HG03575 (cell line): Measurements from ENCODE around the gene SEPHS1.
"Not testable (repeated sequence)": the region's sequence is repeated elsewhere in the genome, so short reads cannot be mapped to it uniquely, and the experiment has no call there.

Source experiments
- ATAC-seq: cut with Tn5 transposase; IDR thresholded peaks from one replicate; pipeline ENCODE4 v1.9.1; 2021; ENCODE audit not compliant: unreplicated experiment, insufficient number of reproducible peaks, low FRiP score; ENCODE audit errors: extremely low read depth

The SEPHS1 gene

GRCh38 chr10:13331646-13332045, 16.4 kb downstream of the SEPHS1 start:
- ATAC-seq: no peak

- not testable (repeated sequence) for ATAC-seq
Observed at GRCh38 chr10:13330980-13331379, 17.1 kb downstream of the SEPHS1 start.

GRCh38 chr10:13329565-13329964, 18.5 kb downstream of the SEPHS1 start:
- no peak for ATAC-seq

- no peak for ATAC-seq
Observed at GRCh38 chr10:13328613-13329012, 19.5 kb downstream of the SEPHS1 start.

GRCh38 chr10:13328126-13328525, 20.0 kb downstream of the SEPHS1 start:
- no peak for ATAC-seq

GRCh38 chr10:13327534-13327933, 20.6 kb downstream of the SEPHS1 start:
- no peak for ATAC-seq

- ATAC-seq: no peak
Observed at GRCh38 chr10:13322615-13323148, 25.4 kb downstream of the SEPHS1 start.

GRCh38 chr10:13321576-13321975, 26.5 kb downstream of the SEPHS1 start:
- no peak for ATAC-seq

GRCh38 chr10:13319166-13319565, 28.9 kb downstream of the SEPHS1 start:
- ATAC-seq: no peak

- no peak for ATAC-seq
Observed at GRCh38 chr10:13317474-13317873, 30.6 kb downstream of the SEPHS1 start.

GRCh38 chr10:13316635-13317311, 31.3 kb downstream of the SEPHS1 start:
- ATAC-seq: no peak

- no peak for ATAC-seq
Observed at GRCh38 chr10:13315361-13315760, 32.7 kb downstream of the SEPHS1 start.

- ATAC-seq: no peak
Observed at GRCh38 chr10:13311177-13311575, 36.9 kb downstream of the SEPHS1 start.

- ATAC-seq: no peak
Observed at GRCh38 chr10:13310518-13311176, 37.4 kb downstream of the SEPHS1 start.

- no peak for ATAC-seq
Observed at GRCh38 chr10:13309792-13310191, 38.3 kb downstream of the SEPHS1 start.

- ATAC-seq: no peak
Observed at GRCh38 chr10:13308096-13308495, 40.0 kb downstream of the SEPHS1 start.

GRCh38 chr10:13306103-13306502, 42.0 kb downstream of the SEPHS1 start:
- ATAC-seq: no peak

GRCh38 chr10:13302821-13303555, 45.1 kb downstream of the SEPHS1 start:
- no peak for ATAC-seq

- ATAC-seq: no peak
Observed at GRCh38 chr10:13299437-13300287, 48.4 kb downstream of the SEPHS1 start, which contains the start of gene PHYH. PHYH (minus strand) TSS chr10:13300064; CDS start chr10:13300042, 22 bp downstream.
